Liver (tissue), 9 donors: Measurements from ENCODE around the gene DIP2C. TPM values are rescaled to one million over a fixed set of nuclear protein-coding genes. Genes with fewer than 3 reads are reported as not detected.

ENCODE experiments used
- DNase-seq: peaks from one replicate; pipeline ENCODE4 v3.0.0-alpha.2; 2017; ENCODE audit warnings: low spot score
- H3K27ac ChIP-seq, 2 donors: one replicate each; pipeline ENCODE4 v1.7.0; 2013; ENCODE audit warnings: inconsistent platforms in 2 of 2, low read length in 2 of 2, control low read depth in 1 of 2, low read depth in 1 of 2, mild to moderate bottlenecking in 1 of 2
- H3K27me3 ChIP-seq, 4 donors: one replicate each; pipeline versions ENCODE4 v1.6.1 to v1.7.0; 2013; ENCODE audit warnings: low read length in 3 of 4, inconsistent platforms in 1 of 4, mild to moderate bottlenecking in 1 of 4, moderate library complexity in 1 of 4; ENCODE audit not compliant: control insufficient read depth in 4 of 4, insufficient read depth in 4 of 4
- H3K36me3 ChIP-seq, 4 donors: one replicate each; pipeline versions ENCODE4 v1.6.1 to v1.7.0; 2013; ENCODE audit warnings: low read length in 3 of 4, mild to moderate bottlenecking in 3 of 4, low read depth in 1 of 4, moderate library complexity in 1 of 4; ENCODE audit not compliant: control insufficient read depth in 4 of 4, insufficient read depth in 3 of 4
- H3K4me1 ChIP-seq, 4 donors: one replicate each; pipeline versions ENCODE4 v1.6.1 to v1.7.0; 2013; ENCODE audit warnings: low read length in 3 of 4, mild to moderate bottlenecking in 3 of 4, moderate library complexity in 1 of 4; ENCODE audit not compliant: control insufficient read depth in 4 of 4, insufficient read depth in 4 of 4
- H3K4me3 ChIP-seq, 3 donors: one replicate each; pipeline versions ENCODE4 v1.6.1 to v1.7.0; 2013; ENCODE audit warnings: low read length in 3 of 3, control low read depth in 1 of 3, low read depth in 1 of 3, mild to moderate bottlenecking in 1 of 3
- H3K9ac ChIP-seq, 2 donors: one replicate each; pipeline ENCODE4 v1.7.0; 2013; ENCODE audit warnings: low read length in 2 of 2, mild to moderate bottlenecking in 2 of 2, moderate library complexity in 2 of 2, control low read depth in 1 of 2, low read depth in 1 of 2
- H3K9me3 ChIP-seq, 4 donors: one replicate each; pipeline versions ENCODE4 v1.6.1 to v1.7.0; 2013; ENCODE audit warnings: low read length in 3 of 4; ENCODE audit not compliant: control insufficient read depth in 4 of 4
- ATF3 ChIP-seq: IDR thresholded peaks from 2 replicates; pipeline ENCODE4 v1.6.1; 2016; ENCODE audit warnings: antibody characterized with exemption
- EGR1 ChIP-seq, 2 donors: IDR thresholded peaks; 2 replicates each; pipeline ENCODE4 v1.6.1; 2016 to 2018; ENCODE audit warnings: antibody characterized with exemption in 2 of 2, low read depth in 2 of 2
- FOXA1 ChIP-seq: IDR thresholded peaks from 2 replicates; pipeline ENCODE4 v1.6.1; 2016; ENCODE audit warnings: antibody characterized with exemption
- GABPA ChIP-seq, 2 donors: IDR thresholded peaks in 1 of 2; conservative IDR thresholded peaks in 1 of 2; 2 replicates each; pipeline ENCODE4 v1.6.1; 2016; ENCODE audit warnings: antibody characterized with exemption in 2 of 2, mild to moderate bottlenecking in 1 of 2, moderate library complexity in 1 of 2
- HNF4A ChIP-seq, 2 donors: conservative IDR thresholded peaks; 2 replicates each; pipeline ENCODE4 v1.6.1; 2016; ENCODE audit warnings: antibody characterized with exemption in 2 of 2, mild to moderate bottlenecking in 2 of 2
- HNF4G ChIP-seq: IDR thresholded peaks from 2 replicates; pipeline ENCODE4 v1.6.1; 2016; ENCODE audit warnings: antibody characterized with exemption
- JUND ChIP-seq, 2 donors: IDR thresholded peaks; 2 replicates each; pipeline ENCODE4 v1.6.1; 2016; ENCODE audit warnings: antibody characterized with exemption in 2 of 2
- NR2F2 ChIP-seq: IDR thresholded peaks from 2 replicates; pipeline ENCODE4 v1.6.1; 2016; ENCODE audit warnings: antibody characterized with exemption
- RAD21 ChIP-seq, 2 donors: IDR thresholded peaks; 2 replicates each; pipeline ENCODE4 v1.6.1; 2016; ENCODE audit warnings: antibody characterized with exemption in 2 of 2, mild to moderate bottlenecking in 2 of 2
- REST ChIP-seq: IDR thresholded peaks from 2 replicates; pipeline ENCODE4 v1.6.1; 2016; ENCODE audit warnings: antibody characterized with exemption, mild to moderate bottlenecking
- RXRA ChIP-seq, 2 donors: IDR thresholded peaks; 2 replicates each; pipeline ENCODE4 v1.6.1; 2017 to 2018; ENCODE audit warnings: antibody characterized with exemption in 2 of 2, mild to moderate bottlenecking in 1 of 2
- SP1 ChIP-seq: IDR thresholded peaks from 2 replicates; pipeline ENCODE4 v1.6.1; 2018; ENCODE audit warnings: antibody characterized with exemption, mild to moderate bottlenecking
- TAF1 ChIP-seq: conservative IDR thresholded peaks from 2 replicates; pipeline ENCODE4 v1.6.1; 2016; ENCODE audit warnings: antibody characterized with exemption, mild to moderate bottlenecking
- YY1 ChIP-seq: IDR thresholded peaks from 2 replicates; pipeline ENCODE4 v1.6.1; 2016; ENCODE audit warnings: antibody characterized with exemption, mild to moderate bottlenecking
- WGBS: extraction: QIAGEN DNeasy Blood & Tissue Kit; methylation state at CpG from one replicate; pipeline ENCODE4 v1.1.7; 2013; 5-methylcytosine and 5-hydroxymethylcytosine counted together
- polyA plus RNA-seq, 2 donors: library from polyadenylated mRNA; stranded (reverse) in 1 of 2; unstranded in 1 of 2; fragments of 200-250 nt in 1 of 2; fragments of >200 nt in 1 of 2; fragmentation: Nextera tagmentation in 1 of 2; extraction: Ambion mirVana in 1 of 2; gene quantifications; one replicate each; pipeline versions ENCODE4 v1.2.1 to v1.2.3, GENCODE V29; 2013 to 2015
- total RNA-seq, 2 donors: library from RNA; depleted of rRNA; stranded (reverse); fragments of >200 nt; gene quantifications; one replicate each; pipeline ENCODE4 v1.2.3, GENCODE V29; 2014
- TF ChIP-seq, protein P1 (sequence below): IDR thresholded peaks from 2 replicates; pipeline ENCODE4 v1.6.1; 2016; ENCODE audit warnings: antibody characterized with exemption
- TF ChIP-seq, protein P2 (sequence below): IDR thresholded peaks from 2 replicates; pipeline ENCODE4 v1.6.1; 2016; ENCODE audit warnings: antibody characterized with exemption
- donor health status: healthy.
- donor health status: healthy.
- donor health status: healthy.
- donor health status: healthy.
- donor health status: healthy.

DIP2C gene
- total and polyA plus RNA-seq, 4 donors = 4.2 to 12.2 (median 5.7) TPM

- no peak for TF ChIP-seq ATF3
Observed at GRCh38 chr10:418226-418625, 271.2 kb downstream of the DIP2C start (continued).

- no peak overlapping the region for H3K27ac ChIP-seq
Observed at GRCh38 chr10:416091-416515, 273.4 kb downstream of the DIP2C start.

DNA sequence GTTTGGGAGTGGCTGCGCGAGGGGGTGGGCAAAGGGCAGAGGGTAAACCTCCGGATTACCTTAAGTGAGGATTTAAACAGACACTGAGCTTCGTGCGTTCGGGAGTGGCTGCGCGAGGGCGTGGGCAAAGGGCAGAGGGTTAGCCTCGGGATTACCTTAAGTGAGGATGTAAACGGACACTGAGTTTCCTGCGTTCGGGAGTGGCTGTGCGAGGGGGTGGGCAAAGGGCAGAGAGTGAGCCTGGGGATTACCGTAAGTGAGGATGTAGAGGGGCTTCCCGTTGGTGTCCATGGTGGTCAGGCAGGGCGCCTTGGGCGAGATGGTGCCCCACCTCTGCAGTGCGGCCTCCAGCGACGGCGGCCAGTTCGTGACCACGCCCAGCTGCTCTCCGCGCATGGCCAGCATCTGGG, 275.8 kb downstream of the DIP2C start:
- Histone ChIP-seq H3K9ac (no peak overlapping the region), H3K27ac (no peak overlapping the region), H3K27me3 (no peaks in the 10 kb centered on the region), H3K9me3 (no peaks in the 10 kb centered on the region), H3K4me3 (no peak overlapping the region), H3K4me1 (no peaks in the 10 kb centered on the region), H3K36me3 (peaks cover 0 to 22% (median 11%) of the 10 kb centered on the region in 4 donors)
- 88% methylated on average over 26 of the region's 26 CpGs for WGBS
- no peak for TF ChIP-seq FOXA1
- TF ChIP-seq HNF4G = no peak
- no peak for TF ChIP-seq RAD21 (IDR thresholded peaks at IDR 0.05)
- no peak for TF ChIP-seq EGR1 (IDR thresholded peaks at IDR 0.05; ENCODE audit: low read depth in 2 of 2)
- TF ChIP-seq NR2F2 = no peak
- TF ChIP-seq TAF1 = no peak
- TF ChIP-seq YY1 = no peak
- no peak for TF ChIP-seq HNF4A (conservative IDR thresholded peaks at IDR 0.05)
- TF ChIP-seq, protein P1, sequence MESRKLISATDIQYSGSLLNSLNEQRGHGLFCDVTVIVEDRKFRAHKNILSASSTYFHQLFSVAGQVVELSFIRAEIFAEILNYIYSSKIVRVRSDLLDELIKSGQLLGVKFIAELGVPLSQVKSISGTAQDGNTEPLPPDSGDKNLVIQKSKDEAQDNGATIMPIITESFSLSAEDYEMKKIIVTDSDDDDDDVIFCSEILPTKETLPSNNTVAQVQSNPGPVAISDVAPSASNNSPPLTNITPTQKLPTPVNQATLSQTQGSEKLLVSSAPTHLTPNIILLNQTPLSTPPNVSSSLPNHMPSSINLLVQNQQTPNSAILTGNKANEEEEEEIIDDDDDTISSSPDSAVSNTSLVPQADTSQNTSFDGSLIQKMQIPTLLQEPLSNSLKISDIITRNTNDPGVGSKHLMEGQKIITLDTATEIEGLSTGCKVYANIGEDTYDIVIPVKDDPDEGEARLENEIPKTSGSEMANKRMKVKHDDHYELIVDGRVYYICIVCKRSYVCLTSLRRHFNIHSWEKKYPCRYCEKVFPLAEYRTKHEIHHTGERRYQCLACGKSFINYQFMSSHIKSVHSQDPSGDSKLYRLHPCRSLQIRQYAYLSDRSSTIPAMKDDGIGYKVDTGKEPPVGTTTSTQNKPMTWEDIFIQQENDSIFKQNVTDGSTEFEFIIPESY = no peak
- no peak for TF ChIP-seq REST
- no peak for TF ChIP-seq SP1
- TF ChIP-seq GABPA (IDR thresholded peaks at IDR 0.05 in 1 of 2, conservative IDR thresholded peaks at IDR 0.05 in 1 of 2) = no peak
- TF ChIP-seq, protein P2, sequence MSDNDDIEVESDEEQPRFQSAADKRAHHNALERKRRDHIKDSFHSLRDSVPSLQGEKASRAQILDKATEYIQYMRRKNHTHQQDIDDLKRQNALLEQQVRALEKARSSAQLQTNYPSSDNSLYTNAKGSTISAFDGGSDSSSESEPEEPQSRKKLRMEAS = no peak
- TF ChIP-seq JUND (IDR thresholded peaks at IDR 0.05) = no peak
- DNase-seq = no peak

More at GRCh38 chr10:416091-416515, 273.4 kb downstream of the DIP2C start:
- no peak overlapping the region for H3K9ac ChIP-seq
- no peaks in the 10 kb centered on the region for H3K4me1 ChIP-seq
- no peaks in the 10 kb centered on the region for H3K9me3 ChIP-seq
- H3K4me3 ChIP-seq = no peak overlapping the region
- 95% methylated on average over 13 of the region's 13 CpGs for WGBS
- no peak for DNase-seq
- TF ChIP-seq NR2F2 (no peak), RAD21 (IDR thresholded peaks at IDR 0.05) (no peak), TAF1 (no peak), HNF4A (conservative IDR thresholded peaks at IDR 0.05) (no peak), HNF4G (no peak), JUND (IDR thresholded peaks at IDR 0.05) (no peak), RXRA (IDR thresholded peaks at IDR 0.05) (no peak), ATF3 (no peak)
- TF ChIP-seq, protein P2 = no peak
- TF ChIP-seq, protein P1 = no peak
- H3K27me3 ChIP-seq = no peaks in the 10 kb centered on the region
- peaks cover 0 to 27% (median 10%) of the 10 kb centered on the region in 4 donors for H3K36me3 ChIP-seq
